H1 (cell line): ENCODE data around the gene CDC27. TPM values are rescaled to one million over a fixed set of nuclear protein-coding genes. Genes with fewer than 3 reads are reported as not detected.

Experiments
- CTCF ChIA-PET: fragments of 300-600 bp; sonication (Branson Sonifier 250); formaldehyde crosslinking; loops from one replicate; lab custom pipeline; 2021; ENCODE audit not compliant: partially characterized antibody; lab: Charles Lee
- POLR2A ChIA-PET: fragments of 300-600 bp; sonication (Branson Sonifier 250); formaldehyde crosslinking; loops from one replicate; lab custom pipeline; 2021; ENCODE audit warnings: inconsistent platforms; ENCODE audit not compliant: partially characterized antibody; lab: Charles Lee
- DNase-seq, 2 experiments: peaks; one replicate each; pipeline versions ENCODE4 v3.0.0 to v3.0.0-alpha.2; 2010 to 2022; ENCODE audit warnings: low spot score in 2 of 2, low read depth in 1 of 2, mixed read lengths in 1 of 2
- FAIRE-seq: peaks from 2 replicates; lab custom pipeline; 2011; peaks lifted over from hg19 to GRCh38; lab: Jason Lieb, UNC
- H2AFZ ChIP-seq: 2 replicates; pipeline ENCODE4 v1.8.1; 2012; ENCODE audit warnings: low read length, inconsistent platforms
- H2AK5ac ChIP-seq: 2 replicates; pipeline ENCODE4 v1.6.1; 2013; ENCODE audit warnings: low read depth, low read length
- H2BK120ac ChIP-seq: replicated peaks from 2 replicates; pipeline ENCODE3; 2013; ENCODE audit warnings: low read depth, low read length, inconsistent platforms
- H2BK12ac ChIP-seq: 2 replicates; pipeline ENCODE4 v1.6.1; 2013; ENCODE audit warnings: low read depth, low read length
- H2BK15ac ChIP-seq: 2 replicates; pipeline ENCODE4 v1.6.1; 2013; ENCODE audit warnings: low read length
- H2BK20ac ChIP-seq: 2 replicates; pipeline ENCODE4 v1.6.1; 2013; ENCODE audit warnings: low read length
- H2BK5ac ChIP-seq: 2 replicates; pipeline ENCODE4 v1.6.1; 2013; ENCODE audit warnings: low read depth, low read length
- H3K14ac ChIP-seq: 2 replicates; pipeline ENCODE4 v1.6.1; 2013; ENCODE audit warnings: inconsistent platforms; ENCODE audit not compliant: insufficient read length
- H3K18ac ChIP-seq: 2 replicates; pipeline ENCODE4 v1.6.1; 2013; ENCODE audit warnings: low read length; ENCODE audit errors: extremely low read depth
- H3K23ac ChIP-seq: 2 replicates; pipeline ENCODE4 v1.6.1; 2013; ENCODE audit warnings: inconsistent platforms; ENCODE audit not compliant: insufficient read length
- H3K23me2 ChIP-seq: 2 replicates; pipeline ENCODE4 v1.6.1; 2013; ENCODE audit warnings: low read depth, low read length
- H3K27ac ChIP-seq: 2 replicates; pipeline ENCODE4 v1.6.1; 2011; ENCODE audit warnings: low read depth, low read length, inconsistent platforms
- H3K27me3 ChIP-seq, 4 experiments: replicated peaks in 1 of 4; 1 replicate in 1 of 4; 2 replicates in 3 of 4; pipeline versions ENCODE4 v1.6.1 to v1.8.1; 2011 to 2013; ENCODE audit warnings: low read length in 3 of 4, mild to moderate bottlenecking in 3 of 4, inconsistent platforms in 2 of 4, mixed read lengths in 2 of 4, moderate library complexity in 1 of 4; ENCODE audit not compliant: control insufficient read depth in 3 of 4, insufficient read depth in 3 of 4; ENCODE audit errors: extremely low read depth in 1 of 4
- H3K36me3 ChIP-seq, 4 experiments: 2 replicates each; pipeline versions ENCODE4 v1.6.1 to v1.8.1; 2011 to 2013; ENCODE audit warnings: mild to moderate bottlenecking in 4 of 4, low read length in 3 of 4, moderate library complexity in 2 of 4, control low read depth in 1 of 4, inconsistent platforms in 1 of 4; ENCODE audit not compliant: insufficient read depth in 4 of 4, control insufficient read depth in 2 of 4
- H3K4ac ChIP-seq: replicated peaks from 2 replicates; pipeline ENCODE3; 2013; ENCODE audit warnings: low read length, low read depth, mixed read lengths, inconsistent platforms; ENCODE audit not compliant: insufficient read length
- H3K4me1 ChIP-seq, 4 experiments: replicated peaks in 1 of 4; 1 replicate in 1 of 4; 2 replicates in 3 of 4; pipeline versions ENCODE4 v1.6.1 to v1.8.1; 2011 to 2013; ENCODE audit warnings: low read length in 3 of 4, inconsistent platforms in 2 of 4, mixed read lengths in 1 of 4; ENCODE audit not compliant: insufficient read depth in 4 of 4, control insufficient read depth in 3 of 4
- H3K4me2 ChIP-seq, 2 experiments: 2 replicates each; pipeline versions ENCODE4 v1.6.1 to v1.8.1; 2011 to 2013; ENCODE audit warnings: low read depth in 2 of 2, low read length in 2 of 2, control low read depth in 1 of 2, inconsistent platforms in 1 of 2, mild to moderate bottlenecking in 1 of 2; ENCODE audit not compliant: insufficient read depth in 1 of 2
- H3K4me3 ChIP-seq, 4 experiments: fragments of 200-600, 300-600 bp in 1 of 4; sonication (generic), shearing (Covaris generic), sonication (Bioruptor Twin) in 1 of 4; 2 replicates each; pipeline versions ENCODE4 v1.5.1 to v1.8.1; 2011 to 2016; ENCODE audit warnings: low read length in 4 of 4, low read depth in 3 of 4, control low read depth in 2 of 4, inconsistent platforms in 2 of 4, mild to moderate bottlenecking in 2 of 4, mixed read lengths in 1 of 4, moderate library complexity in 1 of 4; ENCODE audit not compliant: insufficient read depth in 2 of 4; ENCODE audit errors: extremely low read depth in 1 of 4
- H3K56ac ChIP-seq: replicated peaks from 2 replicates; pipeline ENCODE3; 2013; ENCODE audit warnings: low read depth, mild to moderate bottlenecking, mixed read lengths, low read length, inconsistent platforms; ENCODE audit not compliant: insufficient read length
- H3K79me1 ChIP-seq: 2 replicates; pipeline ENCODE4 v1.6.1; 2013; ENCODE audit warnings: low read depth, low read length, control low read depth
- H3K79me2 ChIP-seq, 2 experiments: 2 replicates each; pipeline versions ENCODE4 v1.6.1 to v1.8.1; 2012 to 2013; ENCODE audit warnings: low read length in 2 of 2, mild to moderate bottlenecking in 2 of 2, inconsistent platforms in 1 of 2; ENCODE audit not compliant: insufficient read depth in 2 of 2, control insufficient read depth in 1 of 2
- H3K9ac ChIP-seq, 4 experiments: replicated peaks in 1 of 4; 1 replicate in 1 of 4; 2 replicates in 3 of 4; pipeline versions ENCODE4 v1.6.1 to v1.8.1; 2011 to 2013; ENCODE audit warnings: low read depth in 3 of 4, low read length in 3 of 4, control low read depth in 2 of 4, mild to moderate bottlenecking in 2 of 4, moderate library complexity in 2 of 4, inconsistent platforms in 1 of 4; ENCODE audit errors: extremely low read depth in 1 of 4
- H3K9me3 ChIP-seq, 2 experiments: 2 replicates each; pipeline versions ENCODE4 v1.6.1 to v1.8.1; 2012 to 2013; ENCODE audit warnings: mild to moderate bottlenecking in 2 of 2, moderate library complexity in 2 of 2, control low read depth in 1 of 2, inconsistent platforms in 1 of 2, low read depth in 1 of 2, low read length in 1 of 2, mixed read lengths in 1 of 2; ENCODE audit not compliant: insufficient read depth in 2 of 2
- H4K20me1 ChIP-seq, 2 experiments: replicated peaks in 1 of 2; 2 replicates each; pipeline versions ENCODE3 to v1.8.1; 2011 to 2013; ENCODE audit warnings: inconsistent platforms in 2 of 2, low read length in 2 of 2, mild to moderate bottlenecking in 1 of 2; ENCODE audit not compliant: insufficient read depth in 2 of 2, control insufficient read depth in 1 of 2
- H4K5ac ChIP-seq: 2 replicates; pipeline ENCODE4 v1.6.1; 2013; ENCODE audit warnings: low read length, low read depth, mixed read lengths, inconsistent platforms; ENCODE audit not compliant: insufficient read length
- H4K8ac ChIP-seq: 2 replicates; pipeline ENCODE4 v1.8.0; 2013; ENCODE audit warnings: mild to moderate bottlenecking, moderate library complexity, low read length, inconsistent platforms; ENCODE audit not compliant: insufficient read depth; ENCODE audit errors: extremely low read depth
- H4K91ac ChIP-seq: replicated peaks from 2 replicates; pipeline ENCODE3; 2013; ENCODE audit warnings: low read length, mixed read lengths, inconsistent platforms; ENCODE audit not compliant: insufficient read length
- RBBP5 ChIP-seq: IDR thresholded peaks from 2 replicates; pipeline ENCODE4 v1.7.1; 2012; ENCODE audit warnings: low read depth, mild to moderate bottlenecking, inconsistent platforms, low read length, moderate library complexity, borderline replicate concordance
- WGBS, 2 experiments: shearing (Covaris generic) in 1 of 2; methylation state at CpG; one replicate each; pipeline versions ENCODE4 v1.1.6 to v1.1.7; 2013 to 2015; ENCODE audit warnings: low lambda C conversion rate in 2 of 2, mixed read lengths in 2 of 2, inconsistent platforms in 1 of 2, low coverage in 1 of 2, missing lambda C conversion rate in 1 of 2; ENCODE audit not compliant: insufficient replicate concordance in 2 of 2, insufficient coverage in 1 of 2, insufficient read length in 1 of 2; ENCODE audit errors: extremely low coverage in 1 of 2, missing lambda C conversion rate in 1 of 2; 5-methylcytosine and 5-hydroxymethylcytosine counted together
- polyA plus RNA-seq, 7 experiments: library from polyadenylated mRNA; depleted of rRNA in 3 of 7; stranded (reverse) in 5 of 7; unstranded in 2 of 7; fragments of >200 nt in 5 of 7; fragments of 200-250 nt in 2 of 7; gene quantifications; 1 replicate in 5 of 7; 2 replicates in 1 of 7; 4 replicates in 1 of 7; pipeline versions ENCODE4 v1.2.1 to v1.2.3, GENCODE V29; 2011 to 2013; ENCODE audit warnings: missing spikeins in 2 of 7, mixed read lengths in 2 of 7
- total RNA-seq: library from RNA; stranded (reverse); fragmentation: NEBNext Ultra II Directional; extraction: Animal tissue kit (Norgen Biotek cat#: 25700); gene quantifications from 2 replicates; pipeline ENCODE4 v1.2.1, GENCODE V29; 2021

The CDC27 gene
- total and polyA plus RNA-seq, 2 of the 8 experiments (the other 6 are each of a cell fraction or from before 2014, with no cell fraction given), result 41.9 to 87.5 TPM

GRCh38 chr17:47201166-47201565 is 12.1 kb upstream of the CDC27 start:
- Histone ChIP-seq H3K79me2 (no peaks in the 10 kb centered on the region), H3K18ac (no peak overlapping the region), H3K4ac (no peak overlapping the region), H3K36me3 (no peaks in the 10 kb centered on the region), H3K4me2 (no peak overlapping the region), H4K91ac (no peak overlapping the region), H3K4me3 (no peak overlapping the region), H2BK15ac (no peak overlapping the region), H4K8ac (no peak overlapping the region), H4K20me1 (no peaks in the 10 kb centered on the region), H2AFZ (no peak overlapping the region), H2BK5ac (no peak overlapping the region), H3K27me3 (no peaks in the 10 kb centered on the region; a peak in 1 of 7 replicates), H3K27ac (no peak overlapping the region), H2BK12ac (no peak overlapping the region), H3K9me3 (no peaks in the 10 kb centered on the region), H2BK20ac (no peak overlapping the region), H3K56ac (no peak overlapping the region), H3K4me1 (peaks cover 0 to 3% (median 0%) of the 10 kb centered on the region in 4 experiments; a peak in 2 of 7 replicates), H3K23me2 (no peaks in the 10 kb centered on the region), H3K14ac (no peak overlapping the region), H2AK5ac (no peak overlapping the region), H4K5ac (no peak overlapping the region), H3K23ac (no peak overlapping the region), H3K79me1 (no peaks in the 10 kb centered on the region), H3K9ac (no peak overlapping the region), H2BK120ac (no peak overlapping the region)
- no peak for FAIRE-seq
- CTCF ChIA-PET, result interaction anchor here (0.6 kb wide), 1 partner anchor 1975 kb away, joined by 3 read pairs; no protein-coding TSS in a partner anchor
- no peak for DNase-seq
- no peak for TF ChIP-seq RBBP5
- POLR2A ChIA-PET, result no interaction called here
- WGBS, 2 experiments, result 81% methylated on average over 4 of the region's 4 CpGs; no CpG with 5 or more reads in 1 of the 2 experiments
